DOHH2 (cell line): ENCODE results near the gene SF3B6.
"Not testable (repeated sequence)": the region's sequence is repeated elsewhere in the genome, so short reads cannot be mapped to it uniquely, and the experiment has no call there.

Source experiments
- H3F3A ChIP-seq: fragments of 200-600 bp; sonication (generic), shearing (Covaris generic); 2 replicates; pipeline ENCODE4 v1.6.0; 2016; ENCODE audit warnings: antibody characterized with exemption, mild to moderate bottlenecking; ENCODE audit not compliant: control insufficient read depth, insufficient read depth
- H3K27ac ChIP-seq: fragments of 200-600 bp; sonication (generic); 2 replicates; pipeline ENCODE4 v1.5.1; 2014; ENCODE audit warnings: low read depth, mild to moderate bottlenecking, low read length, moderate library complexity
- H3K27me3 ChIP-seq: fragments of 200-600 bp; sonication (generic); 2 replicates; pipeline ENCODE4 v1.6.1; 2014; ENCODE audit warnings: mild to moderate bottlenecking, low read length, mixed read lengths; ENCODE audit not compliant: control insufficient read depth
- H3K36me3 ChIP-seq: fragments of 200-600 bp; sonication (generic); 2 replicates; pipeline ENCODE4 v1.6.1; 2014; ENCODE audit warnings: mild to moderate bottlenecking, low read length, moderate library complexity, mixed read lengths; ENCODE audit not compliant: control insufficient read depth
- H3K4me1 ChIP-seq: fragments of 200-600 bp; sonication (generic); 2 replicates; pipeline ENCODE4 v1.6.1; 2014; ENCODE audit warnings: mild to moderate bottlenecking, low read length, mixed read lengths; ENCODE audit not compliant: control insufficient read depth
- H3K4me2 ChIP-seq: fragments of 200-600 bp; sonication (generic); 2 replicates; pipeline ENCODE4 v1.6.0; 2014; ENCODE audit warnings: mild to moderate bottlenecking, low read length, moderate library complexity
- H3K4me3 ChIP-seq: fragments of 200-600 bp; sonication (generic); 2 replicates; pipeline ENCODE4 v1.5.1; 2014; ENCODE audit warnings: mild to moderate bottlenecking, low read length, mixed read lengths
- H3K79me2 ChIP-seq: fragments of 200-600 bp; sonication (generic); 2 replicates; pipeline ENCODE4 v1.6.1; 2014; ENCODE audit warnings: mild to moderate bottlenecking, low read length, mixed read lengths; ENCODE audit not compliant: control insufficient read depth
- H3K9me2 ChIP-seq: fragments of 200-600 bp; sonication (generic); replicated peaks from 2 replicates; pipeline ENCODE4 v1.6.1; 2014; ENCODE audit warnings: mild to moderate bottlenecking, low read length, mixed read lengths; ENCODE audit not compliant: control insufficient read depth
- H3K9me3 ChIP-seq: fragments of 200-600 bp; sonication (generic); 2 replicates; pipeline ENCODE4 v1.6.1; 2014; ENCODE audit warnings: antibody characterized with exemption, low read length, mixed read lengths; ENCODE audit not compliant: control insufficient read depth, insufficient read depth
- H4K20me1 ChIP-seq: fragments of 200-600 bp; sonication (generic); 2 replicates; pipeline ENCODE4 v1.6.0; 2014; ENCODE audit warnings: low read depth, mild to moderate bottlenecking, antibody characterized with exemption, low read length, moderate library complexity; ENCODE audit not compliant: control insufficient read depth, insufficient read depth
- EZH2phosphoT487 ChIP-seq: fragments of 200-600 bp; sonication (generic); IDR thresholded peaks from 2 replicates; pipeline ENCODE4 v1.6.1; 2017; ENCODE audit warnings: borderline replicate concordance, mild to moderate bottlenecking, antibody characterized with exemption, low read length, moderate library complexity, mixed read lengths
- TF ChIP-seq, protein P1 (sequence below): fragments of 200-600 bp; sonication (generic); IDR thresholded peaks from one replicate; pipeline ENCODE4 v1.5.1; 2014; ENCODE audit warnings: antibody characterized with exemption, mild to moderate bottlenecking, low read depth, low read length; ENCODE audit not compliant: poor library complexity, severe bottlenecking

The SF3B6 gene

DNA sequence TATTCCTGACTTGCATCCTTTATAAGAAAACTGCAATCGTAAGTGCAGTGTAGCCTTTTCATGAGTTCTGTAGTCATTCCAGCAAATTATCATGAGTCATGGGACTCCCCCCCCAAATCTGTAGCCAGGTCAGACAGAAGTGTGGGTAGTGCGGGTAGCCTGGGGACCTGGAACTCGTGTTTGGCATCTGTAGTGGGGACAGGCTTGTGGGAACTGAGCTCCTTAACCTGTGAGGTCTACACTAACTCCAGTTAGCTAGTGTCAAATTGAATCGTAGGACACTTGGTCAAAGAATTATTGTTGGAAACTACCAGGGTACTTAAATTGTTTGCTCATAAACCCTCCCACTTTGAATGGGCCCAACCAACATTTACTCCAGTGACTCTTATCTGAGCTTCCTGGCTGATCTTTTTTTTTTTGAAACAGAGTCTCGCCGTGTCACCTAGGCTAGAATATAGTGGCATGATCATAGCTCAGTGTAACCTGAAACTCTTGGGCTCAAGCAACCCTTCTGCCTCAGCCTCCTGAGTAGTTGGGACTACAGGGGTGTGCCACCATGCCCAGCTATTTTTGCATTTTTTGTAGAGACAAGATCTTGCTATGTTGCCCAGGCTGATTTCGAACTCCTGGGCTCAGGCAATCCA lies 34.7 kb upstream of the SF3B6 start:
- H3K4me3 ChIP-seq: no peak overlapping the region

DNA sequence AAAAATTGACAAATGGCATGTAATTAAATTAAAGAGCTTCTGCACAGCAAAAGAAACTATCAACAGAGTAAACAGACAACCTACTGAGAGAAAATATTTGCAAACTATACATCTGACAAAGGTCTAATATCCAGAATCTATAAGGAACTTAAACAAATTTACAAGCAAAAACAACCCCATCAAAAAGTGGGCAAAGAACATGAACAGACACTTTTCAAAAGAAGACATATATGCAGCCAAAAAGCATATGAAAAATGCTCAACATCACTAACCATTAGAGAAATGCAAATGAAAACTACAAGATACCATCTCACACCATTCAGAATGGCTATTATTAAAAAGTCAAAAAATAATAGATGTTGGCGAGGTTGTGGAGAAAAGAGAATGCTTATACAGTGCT lies 33.3 kb upstream of the SF3B6 start:
- H3K79me2 ChIP-seq, H3K27ac ChIP-seq, H3K4me3 ChIP-seq, H3K36me3 ChIP-seq, H4K20me1 ChIP-seq, H3F3A ChIP-seq, H3K9me3 ChIP-seq, H3K4me2 ChIP-seq, H3K9me2 ChIP-seq, H3K27me3 ChIP-seq: not testable (repeated sequence)
- H3K4me1 ChIP-seq: peaks cover 13% of the 10 kb centered on the region

More for the DNA sequence above, 34.7 kb upstream of the SF3B6 start:
- Histone ChIP-seq H3K79me2 (no peaks in the 10 kb centered on the region), H4K20me1 (no peaks in the 10 kb centered on the region), H3K4me1 (no peaks in the 10 kb centered on the region), H3K27ac (no peak overlapping the region), H3K9me2 (no peaks in the 10 kb centered on the region), H3K27me3 (no peaks in the 10 kb centered on the region), H3F3A (no peaks in the 10 kb centered on the region), H3K9me3 (0 out of 2 replicates have a peak, but pooled peaks cover 4% of the 10 kb centered on the region), H3K36me3 (no peaks in the 10 kb centered on the region; the same call in 1 of the 2 replicates), H3K4me2 (no peak overlapping the region)
- no peak for TF ChIP-seq EZH2phosphoT487
- TF ChIP-seq, protein P1, sequence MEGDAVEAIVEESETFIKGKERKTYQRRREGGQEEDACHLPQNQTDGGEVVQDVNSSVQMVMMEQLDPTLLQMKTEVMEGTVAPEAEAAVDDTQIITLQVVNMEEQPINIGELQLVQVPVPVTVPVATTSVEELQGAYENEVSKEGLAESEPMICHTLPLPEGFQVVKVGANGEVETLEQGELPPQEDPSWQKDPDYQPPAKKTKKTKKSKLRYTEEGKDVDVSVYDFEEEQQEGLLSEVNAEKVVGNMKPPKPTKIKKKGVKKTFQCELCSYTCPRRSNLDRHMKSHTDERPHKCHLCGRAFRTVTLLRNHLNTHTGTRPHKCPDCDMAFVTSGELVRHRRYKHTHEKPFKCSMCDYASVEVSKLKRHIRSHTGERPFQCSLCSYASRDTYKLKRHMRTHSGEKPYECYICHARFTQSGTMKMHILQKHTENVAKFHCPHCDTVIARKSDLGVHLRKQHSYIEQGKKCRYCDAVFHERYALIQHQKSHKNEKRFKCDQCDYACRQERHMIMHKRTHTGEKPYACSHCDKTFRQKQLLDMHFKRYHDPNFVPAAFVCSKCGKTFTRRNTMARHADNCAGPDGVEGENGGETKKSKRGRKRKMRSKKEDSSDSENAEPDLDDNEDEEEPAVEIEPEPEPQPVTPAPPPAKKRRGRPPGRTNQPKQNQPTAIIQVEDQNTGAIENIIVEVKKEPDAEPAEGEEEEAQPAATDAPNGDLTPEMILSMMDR: no peak

DNA sequence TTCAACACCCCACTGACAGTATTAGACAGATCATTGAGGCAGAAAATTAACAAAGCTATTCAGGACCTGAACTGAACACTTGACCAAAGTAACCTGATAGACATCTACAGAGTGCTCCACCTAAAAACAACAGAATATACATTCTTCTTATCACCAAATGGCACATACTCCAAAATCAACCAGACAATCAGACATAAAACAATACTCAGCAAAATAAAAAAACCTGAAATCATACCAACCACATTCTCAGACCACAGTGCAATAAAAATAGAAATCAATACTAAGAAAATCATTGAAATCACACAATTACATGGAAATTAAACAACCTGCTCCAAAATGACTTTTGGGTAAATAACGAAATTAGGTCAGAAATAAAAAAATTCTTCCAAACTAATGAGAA lies 31.2 kb upstream of the SF3B6 start:
- Histone ChIP-seq H3K27ac (no peak overlapping the region), H3K4me3 (no peak overlapping the region), H3K9me2 (no peaks in the 10 kb centered on the region), H3K36me3 (no peaks in the 10 kb centered on the region), H3K27me3 (no peaks in the 10 kb centered on the region), H3F3A (no peaks in the 10 kb centered on the region), H4K20me1 (no peaks in the 10 kb centered on the region), H3K4me1 (peaks cover 22% of the 10 kb centered on the region), H3K4me2 (no peak overlapping the region), H3K79me2 (no peaks in the 10 kb centered on the region), H3K9me3 (0 out of 2 replicates have a peak, but pooled peaks cover 4% of the 10 kb centered on the region)
- no peak for TF ChIP-seq EZH2phosphoT487
- TF ChIP-seq, protein P1: no peak

DNA sequence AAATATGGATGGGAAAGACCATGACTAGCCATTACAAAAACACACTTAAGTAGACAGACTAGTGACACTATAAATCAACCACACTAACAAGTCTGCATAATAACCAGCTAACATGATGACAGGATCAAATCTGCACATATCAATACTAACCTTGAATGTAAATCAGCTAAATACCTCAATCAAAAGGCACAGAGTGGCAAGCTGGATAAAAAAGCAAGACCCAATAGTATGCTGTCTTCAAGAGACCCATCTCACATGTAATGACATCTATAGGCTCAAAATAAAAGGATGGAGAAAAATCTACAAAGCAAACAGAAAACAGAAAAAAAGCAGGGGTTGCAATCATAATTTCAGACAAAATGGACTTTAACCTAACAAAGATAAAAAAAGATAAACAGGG lies 30.7 kb upstream of the SF3B6 start:
- no peaks in the 10 kb centered on the region for H3K27me3 ChIP-seq
- H3K27ac ChIP-seq: no peak overlapping the region
- H3F3A ChIP-seq: no peaks in the 10 kb centered on the region
- TF ChIP-seq, protein P1: no peak
- TF ChIP-seq EZH2phosphoT487: no peak
- H4K20me1 ChIP-seq: no peaks in the 10 kb centered on the region
- no peaks in the 10 kb centered on the region for H3K36me3 ChIP-seq
- H3K4me2 ChIP-seq: no peak overlapping the region
- H3K9me2 ChIP-seq: no peaks in the 10 kb centered on the region
- no peaks in the 10 kb centered on the region for H3K79me2 ChIP-seq
- H3K9me3 ChIP-seq: 0 out of 2 replicates have a peak, but pooled peaks cover 4% of the 10 kb centered on the region
- peaks cover 22% of the 10 kb centered on the region for H3K4me1 ChIP-seq
- no peak overlapping the region for H3K4me3 ChIP-seq
